Measurements from ENCODE around the gene SYNM.

Gene SYNM

DNA sequence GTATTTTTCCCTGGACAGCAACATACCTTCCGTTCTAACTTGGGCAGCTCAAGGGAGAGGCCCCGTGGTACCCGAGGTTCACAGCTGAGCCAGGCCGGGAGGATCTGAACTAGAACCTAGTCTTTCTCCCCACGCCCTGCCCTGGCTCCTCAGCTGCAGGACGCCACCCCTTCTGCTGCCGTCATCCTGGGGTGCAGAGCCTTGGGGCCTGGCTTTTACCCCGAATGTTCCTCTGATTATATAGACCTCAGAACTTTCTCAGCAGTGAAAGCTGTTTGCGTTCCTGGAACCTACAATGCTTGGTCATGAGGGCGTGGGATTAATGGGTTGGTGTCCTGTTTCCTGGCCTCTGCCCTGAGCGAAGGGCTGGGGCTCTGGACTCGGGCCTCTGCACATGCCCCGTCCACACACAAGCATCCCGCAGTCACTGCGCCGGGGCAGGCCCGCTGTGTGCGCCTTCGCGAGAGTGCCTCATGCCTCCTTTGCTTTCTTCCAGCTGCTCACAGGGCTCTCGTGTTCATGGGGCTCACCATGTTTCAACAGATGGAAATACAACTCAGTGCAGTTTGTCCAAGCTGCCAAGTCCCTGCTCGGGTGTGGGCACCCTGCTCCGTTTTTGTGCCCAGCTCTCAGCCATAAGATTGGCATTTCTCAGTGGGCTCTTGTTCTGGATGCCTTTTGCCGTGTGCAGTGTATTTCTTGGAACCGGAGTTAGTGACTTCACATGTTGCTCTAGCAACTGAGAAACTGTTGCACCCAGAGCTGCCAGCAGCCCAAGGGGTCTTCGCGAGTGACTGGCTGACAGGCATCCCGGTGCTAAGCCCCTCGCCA lies 20.4 kb downstream of the SYNM start:
- no peak for DNase-seq

DNA sequence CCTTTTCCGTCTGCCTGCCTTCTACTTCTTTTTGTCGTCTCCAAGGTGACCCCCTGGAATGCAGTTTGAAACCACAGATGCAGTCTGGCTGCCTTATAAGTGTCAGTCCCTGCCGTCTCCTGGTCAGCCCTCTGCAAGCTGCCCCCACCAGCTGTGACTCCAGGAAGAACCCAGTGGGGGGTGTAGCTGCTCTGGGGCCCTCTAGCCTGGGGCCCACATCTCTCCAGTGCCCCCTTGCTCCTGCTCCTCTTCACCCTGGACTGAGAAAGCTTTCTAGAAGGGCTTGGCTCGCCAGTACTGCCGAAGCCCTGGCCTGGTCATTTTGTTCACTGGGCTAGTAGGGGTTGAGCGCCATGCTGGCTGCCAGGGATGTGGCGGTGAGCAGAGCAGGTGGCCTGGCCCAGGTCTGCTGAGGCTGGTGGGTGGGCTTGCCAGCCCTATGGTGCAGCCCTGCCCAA lies 21.3 kb downstream of the SYNM start:
- DNase-seq: no peak

DNA sequence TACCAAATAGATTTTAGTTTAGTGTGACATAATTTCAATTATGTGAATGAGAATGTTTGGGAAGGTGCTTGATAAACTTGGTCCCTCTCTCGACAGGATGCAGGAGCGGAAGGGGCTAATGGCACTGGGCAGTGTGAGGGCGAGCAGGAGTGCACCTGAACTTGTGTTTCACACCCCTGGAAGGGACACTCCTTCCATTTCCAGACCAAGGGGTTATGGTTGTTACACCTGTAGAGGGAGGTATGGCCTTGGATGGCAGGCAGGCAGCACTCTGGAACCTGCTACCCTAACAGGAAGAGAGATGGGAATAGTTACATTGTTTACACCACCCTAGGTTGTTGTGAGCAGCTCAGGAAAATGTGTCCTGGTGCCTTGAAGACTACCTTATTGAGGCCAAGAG lies 22.1 kb downstream of the SYNM start:
- no peak for DNase-seq

DNA sequence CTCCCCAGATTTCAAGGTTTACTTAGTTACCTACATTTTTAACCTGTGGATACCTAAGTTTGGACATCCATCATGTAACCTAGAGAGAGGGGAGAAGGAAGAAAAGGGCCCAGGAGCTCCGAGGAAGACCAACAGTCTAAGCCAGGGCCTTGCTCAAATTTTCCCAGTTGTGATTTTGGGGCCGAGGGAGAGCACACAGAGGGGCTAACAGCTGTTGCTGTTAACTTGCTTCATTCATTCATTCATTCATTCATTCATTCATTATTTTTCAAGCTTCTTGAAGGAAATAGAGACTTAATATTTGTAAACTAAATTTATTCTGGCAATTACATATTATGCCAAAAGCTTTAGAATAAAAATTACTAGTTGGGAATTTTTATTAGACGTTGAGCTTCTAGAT lies 22.9 kb downstream of the SYNM start:
- no peak for DNase-seq

DNA sequence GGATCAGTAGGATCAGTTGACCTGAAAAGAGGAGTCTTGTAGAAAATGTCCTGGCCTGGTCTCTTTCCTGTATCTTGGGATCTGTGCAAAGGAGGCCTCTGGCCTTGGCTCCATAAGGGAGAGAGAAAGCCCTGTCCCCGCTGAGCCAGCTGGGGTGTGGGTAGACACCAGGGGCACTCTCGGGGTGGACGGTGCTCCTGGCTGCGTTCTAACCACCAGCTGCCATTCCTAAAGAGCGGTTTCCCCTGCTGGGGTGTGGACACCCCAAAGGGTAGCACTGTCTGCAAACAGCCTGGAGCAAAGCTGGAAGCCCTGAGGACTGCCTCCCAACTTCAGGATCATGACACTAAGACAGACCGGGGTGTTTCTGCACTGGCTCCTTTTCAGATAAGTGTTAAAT lies 23.5 kb downstream of the SYNM start:
- no peak for DNase-seq

DNA sequence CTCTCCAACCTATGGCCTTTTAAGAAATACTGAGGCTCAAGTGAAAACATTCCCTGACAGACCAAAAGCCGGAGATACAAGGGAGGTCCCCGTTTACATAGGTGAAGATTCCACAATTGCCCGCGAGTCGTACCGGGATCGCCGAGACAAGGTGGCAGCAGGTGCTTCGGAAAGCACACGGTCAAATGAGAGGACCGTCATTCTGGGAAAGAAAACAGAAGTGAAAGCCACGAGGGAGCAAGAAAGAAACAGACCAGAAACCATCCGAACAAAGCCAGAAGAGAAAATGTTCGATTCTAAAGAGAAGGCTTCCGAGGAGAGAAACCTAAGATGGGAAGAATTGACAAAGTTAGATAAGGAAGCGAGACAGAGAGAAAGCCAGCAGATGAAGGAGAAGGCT lies 24.8 kb downstream of the SYNM start:
- DNase-seq: no peak

DNA sequence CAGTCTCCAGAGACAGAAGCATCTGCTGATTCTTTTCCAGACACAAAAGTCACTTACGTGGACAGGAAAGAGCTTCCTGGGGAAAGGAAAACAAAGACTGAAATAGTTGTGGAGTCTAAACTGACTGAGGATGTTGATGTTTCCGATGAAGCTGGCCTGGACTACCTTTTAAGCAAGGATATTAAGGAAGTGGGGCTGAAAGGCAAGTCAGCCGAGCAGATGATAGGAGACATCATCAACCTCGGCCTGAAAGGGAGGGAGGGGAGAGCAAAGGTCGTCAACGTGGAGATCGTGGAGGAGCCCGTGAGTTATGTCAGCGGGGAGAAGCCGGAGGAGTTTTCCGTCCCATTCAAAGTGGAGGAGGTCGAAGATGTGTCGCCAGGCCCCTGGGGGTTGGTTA lies 25.4 kb downstream of the SYNM start:
- DNase-seq: no peak

DNA sequence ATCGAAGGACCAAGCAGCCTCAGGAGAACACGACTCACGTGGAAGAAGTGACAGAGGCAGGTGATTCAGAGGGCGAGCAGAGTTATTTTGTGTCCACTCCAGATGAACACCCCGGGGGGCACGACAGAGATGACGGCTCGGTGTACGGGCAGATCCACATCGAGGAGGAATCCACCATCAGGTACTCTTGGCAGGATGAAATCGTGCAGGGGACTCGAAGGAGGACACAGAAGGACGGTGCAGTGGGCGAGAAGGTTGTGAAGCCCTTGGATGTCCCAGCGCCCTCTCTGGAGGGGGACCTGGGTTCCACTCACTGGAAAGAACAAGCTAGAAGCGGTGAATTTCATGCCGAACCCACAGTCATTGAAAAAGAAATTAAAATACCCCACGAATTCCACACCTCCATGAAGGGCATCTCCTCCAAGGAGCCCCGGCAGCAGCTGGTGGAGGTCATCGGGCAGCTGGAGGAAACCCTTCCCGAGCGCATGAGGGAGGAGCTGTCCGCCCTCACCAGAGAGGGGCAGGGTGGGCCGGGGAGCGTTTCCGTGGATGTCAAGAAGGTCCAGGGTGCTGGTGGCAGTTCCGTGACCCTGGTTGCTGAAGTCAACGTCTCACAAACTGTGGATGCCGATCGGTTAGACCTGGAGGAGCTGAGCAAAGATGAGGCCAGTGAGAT lies 26.0 kb downstream of the SYNM start:
- DNase-seq: no peak

DNA sequence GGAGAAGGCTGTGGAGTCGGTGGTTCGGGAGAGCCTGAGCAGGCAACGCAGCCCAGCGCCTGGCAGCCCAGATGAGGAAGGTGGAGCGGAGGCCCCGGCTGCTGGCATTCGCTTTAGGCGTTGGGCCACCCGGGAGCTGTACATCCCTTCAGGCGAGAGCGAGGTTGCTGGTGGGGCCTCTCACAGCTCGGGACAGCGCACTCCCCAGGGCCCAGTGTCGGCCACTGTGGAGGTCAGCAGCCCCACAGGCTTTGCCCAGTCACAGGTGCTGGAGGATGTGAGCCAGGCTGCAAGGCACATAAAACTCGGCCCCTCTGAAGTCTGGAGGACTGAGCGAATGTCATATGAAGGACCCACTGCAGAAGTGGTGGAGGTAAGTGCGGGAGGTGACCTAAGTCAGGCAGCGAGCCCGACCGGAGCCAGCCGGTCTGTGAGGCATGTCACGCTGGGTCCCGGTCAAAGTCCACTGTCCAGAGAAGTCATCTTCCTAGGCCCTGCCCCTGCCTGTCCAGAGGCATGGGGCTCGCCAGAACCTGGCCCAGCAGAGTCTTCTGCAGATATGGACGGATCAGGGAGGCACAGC lies 26.7 kb downstream of the SYNM start:
- no peak for DNase-seq

DNA sequence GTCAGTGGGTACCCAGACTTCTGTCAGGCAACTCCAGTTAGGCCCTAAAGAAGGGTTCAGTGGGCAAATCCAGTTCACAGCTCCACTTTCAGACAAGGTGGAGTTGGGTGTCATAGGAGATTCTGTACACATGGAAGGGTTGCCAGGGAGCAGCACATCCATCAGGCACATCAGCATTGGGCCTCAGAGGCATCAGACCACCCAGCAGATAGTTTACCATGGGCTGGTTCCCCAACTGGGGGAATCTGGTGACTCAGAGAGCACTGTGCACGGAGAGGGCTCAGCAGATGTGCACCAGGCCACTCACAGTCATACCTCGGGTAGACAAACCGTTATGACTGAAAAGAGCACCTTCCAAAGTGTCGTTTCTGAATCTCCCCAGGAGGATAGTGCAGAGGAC lies 27.2 kb downstream of the SYNM start:
- no peak for DNase-seq

DNA sequence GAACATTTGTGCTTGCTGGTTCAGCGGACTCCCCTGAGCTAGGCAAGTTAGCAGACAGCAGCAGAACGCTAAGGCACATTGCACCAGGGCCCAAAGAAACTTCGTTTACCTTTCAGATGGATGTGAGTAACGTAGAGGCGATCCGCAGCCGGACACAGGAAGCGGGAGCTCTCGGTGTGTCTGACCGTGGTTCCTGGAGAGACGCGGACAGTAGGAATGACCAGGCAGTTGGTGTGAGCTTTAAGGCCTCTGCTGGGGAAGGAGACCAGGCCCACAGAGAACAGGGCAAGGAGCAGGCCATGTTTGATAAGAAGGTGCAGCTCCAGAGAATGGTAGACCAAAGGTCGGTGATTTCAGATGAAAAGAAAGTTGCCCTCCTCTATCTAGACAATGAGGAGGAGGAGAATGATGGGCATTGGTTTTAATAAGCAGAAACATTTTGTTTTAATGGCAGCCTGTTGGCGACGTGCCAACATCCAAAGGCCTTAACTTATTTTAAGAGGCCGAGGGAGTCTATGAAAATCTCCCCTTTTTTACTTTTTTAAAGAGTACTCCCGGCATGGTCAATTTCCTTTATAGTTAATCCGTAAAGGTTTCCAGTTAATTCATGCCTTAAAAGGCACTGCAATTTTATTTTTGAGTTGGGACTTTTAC lies 27.9 kb downstream of the SYNM start:
- no peak for DNase-seq

DNA sequence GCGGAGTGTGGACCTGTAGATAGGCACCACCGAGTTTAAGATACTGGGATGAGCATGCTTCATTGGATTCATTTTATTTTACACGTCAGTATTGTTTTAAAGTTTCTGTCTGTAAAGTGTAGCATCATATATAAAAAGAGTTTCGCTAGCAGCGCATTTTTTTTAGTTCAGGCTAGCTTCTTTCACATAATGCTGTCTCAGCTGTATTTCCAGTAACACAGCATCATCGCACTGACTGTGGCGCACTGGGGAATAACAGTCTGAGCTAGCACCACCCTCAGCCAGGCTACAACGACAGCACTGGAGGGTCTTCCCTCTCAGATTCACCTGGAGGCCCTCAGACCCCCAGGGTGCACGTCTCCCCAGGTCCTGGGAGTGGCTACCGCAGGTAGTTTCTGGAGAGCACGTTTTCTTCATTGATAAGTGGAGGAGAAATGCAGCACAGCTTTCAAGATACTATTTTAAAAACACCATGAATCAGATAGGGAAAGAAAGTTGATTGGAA lies 29.5 kb downstream of the SYNM start:
- DNase-seq: no peak

DNA sequence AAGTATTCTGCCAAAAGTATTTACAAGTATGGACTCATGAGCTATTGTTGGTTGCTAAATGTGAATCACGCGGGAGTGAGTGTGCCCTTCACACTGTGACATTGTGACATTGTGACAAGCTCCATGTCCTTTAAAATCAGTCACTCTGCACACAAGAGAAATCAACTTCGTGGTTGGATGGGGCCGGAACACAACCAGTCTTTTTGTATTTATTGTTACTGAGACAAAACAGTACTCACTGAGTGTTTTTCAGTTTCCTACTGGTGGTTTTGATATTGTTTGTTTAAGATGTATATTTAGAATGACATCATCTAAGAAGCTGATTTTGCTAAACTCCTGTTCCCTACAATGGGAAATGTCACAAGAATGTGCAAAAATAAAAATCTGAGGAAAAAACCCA lies 30.3 kb downstream of the SYNM start:
- no peak for DNase-seq

DNA sequence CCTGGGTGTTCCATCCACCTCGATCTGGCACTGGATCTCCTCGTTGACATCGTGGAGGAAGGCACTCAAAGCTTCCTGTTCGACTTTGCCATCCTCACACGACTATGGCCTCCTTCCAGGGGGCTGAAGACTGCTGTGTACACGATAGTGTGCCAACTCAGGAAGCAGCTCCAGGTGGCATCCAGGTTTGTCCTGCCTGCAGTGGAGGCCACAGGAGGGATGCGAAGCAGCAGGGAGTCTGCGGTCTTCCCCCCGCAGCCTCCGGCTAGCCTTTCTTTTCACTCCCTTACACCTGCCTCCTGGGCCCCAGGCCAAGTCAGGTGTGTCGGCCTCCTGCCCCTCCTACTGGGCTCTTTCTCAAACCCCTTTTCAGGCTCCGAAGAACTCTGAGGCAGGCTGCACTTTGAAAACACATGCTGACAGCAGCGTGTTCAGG lies 32.2 kb downstream of the SYNM start:
- DNase-seq: peak; percentile 23 to 32

DNA sequence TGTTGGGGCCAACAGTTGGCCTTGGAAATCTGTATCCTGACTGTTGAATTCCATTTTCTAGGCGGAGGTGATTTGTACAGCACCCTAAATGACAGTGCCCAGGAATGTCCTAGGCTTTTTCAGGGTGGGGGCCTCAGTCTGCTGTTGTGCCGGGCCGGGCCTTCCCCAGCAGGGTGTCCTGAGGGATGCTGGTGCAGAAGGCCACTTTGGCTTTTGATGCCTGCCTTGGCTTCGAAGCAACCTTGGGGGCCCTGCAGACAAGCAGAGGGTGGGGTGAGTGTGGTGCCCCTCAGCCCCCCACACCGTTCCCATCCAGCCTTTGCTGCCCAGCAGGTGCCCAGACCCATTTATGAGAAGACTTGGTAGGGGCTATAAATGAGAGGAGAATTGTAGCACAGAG lies 33.0 kb downstream of the SYNM start:
- no peak for DNase-seq

DNA sequence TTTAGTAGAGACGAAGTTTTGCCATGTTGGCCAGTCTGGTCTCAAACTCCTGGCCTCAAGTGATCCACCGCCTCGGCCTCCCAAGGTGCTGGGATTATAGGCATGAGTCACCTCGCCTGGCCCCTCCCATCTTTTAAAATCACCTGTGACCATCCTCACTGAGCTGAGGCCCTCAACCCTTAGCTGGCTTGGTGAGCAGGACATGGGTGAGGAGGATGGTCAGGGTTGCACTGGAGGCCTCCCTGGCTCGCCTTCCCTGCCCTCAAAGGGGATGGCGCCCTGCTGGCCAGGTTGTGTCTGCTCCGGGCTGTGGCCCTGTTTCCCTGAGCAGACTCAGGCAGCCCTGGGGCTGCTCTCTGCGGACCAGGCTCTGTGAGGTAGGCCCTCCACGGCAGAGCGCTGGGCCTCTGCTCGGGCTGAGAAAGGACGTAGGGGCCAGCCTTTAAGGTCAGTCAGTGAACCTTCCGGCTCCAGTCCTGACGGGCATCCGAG lies 33.7 kb downstream of the SYNM start:
- no peak for DNase-seq

DNA sequence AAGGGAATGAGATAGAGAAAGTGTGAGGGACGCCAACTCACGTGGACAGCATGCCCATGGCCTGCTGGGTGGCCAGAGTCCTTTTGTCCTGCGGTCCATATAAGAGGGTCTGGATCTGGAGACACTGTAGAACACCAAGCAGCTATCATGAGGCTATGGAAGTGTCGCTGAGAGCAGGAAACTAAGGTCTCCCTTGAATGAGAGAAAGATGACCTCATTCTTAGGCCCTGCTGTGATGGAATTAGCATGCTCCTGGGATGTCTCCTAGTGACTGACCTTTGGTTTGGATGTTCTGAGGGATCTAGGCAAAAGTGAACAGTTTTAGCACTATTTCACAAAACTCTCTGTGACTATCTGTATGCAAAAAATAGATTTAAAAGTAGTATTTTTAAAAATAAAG lies 34.4 kb downstream of the SYNM start:
- DNase-seq: no peak

DNA sequence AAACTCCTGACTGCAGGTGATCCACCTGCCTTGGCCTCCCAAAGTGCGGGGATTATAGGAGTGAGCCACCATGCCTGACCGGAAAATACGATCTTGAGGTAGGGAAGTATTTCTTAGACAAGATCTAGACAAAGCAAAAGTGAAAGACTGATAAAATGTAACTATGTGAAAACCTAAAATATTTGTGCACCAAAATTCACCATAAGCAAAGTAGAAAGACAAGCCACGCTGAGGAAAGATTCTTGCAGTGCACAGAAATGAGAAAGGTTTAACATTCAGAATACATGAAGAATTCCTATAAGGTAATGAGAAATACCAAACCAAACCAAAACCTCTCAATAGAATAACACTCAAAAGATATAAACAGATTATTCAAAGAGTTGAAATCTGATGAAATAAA lies 35.7 kb downstream of the SYNM start:
- no peak for DNase-seq

DNA sequence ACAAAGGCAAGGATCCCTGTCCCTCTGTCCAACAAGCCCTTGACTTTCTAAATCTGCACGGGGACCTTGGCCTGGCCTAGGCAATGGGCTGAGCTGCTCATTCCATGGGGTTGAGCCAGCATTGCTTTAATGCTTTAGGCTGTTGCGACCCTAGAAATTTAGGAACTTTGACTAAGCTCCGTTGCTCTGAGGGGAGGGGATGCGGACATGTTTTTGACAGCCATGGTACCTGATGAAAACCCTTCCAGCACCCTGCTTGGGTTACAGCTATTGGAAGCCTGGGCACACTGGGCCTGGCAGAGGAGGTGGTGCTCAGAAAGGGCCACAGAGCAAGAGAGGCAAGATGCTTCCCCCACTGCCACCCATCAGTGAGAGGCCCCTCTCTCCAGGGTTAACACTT lies 37.1 kb downstream of the SYNM start:
- no peak for DNase-seq

DNA sequence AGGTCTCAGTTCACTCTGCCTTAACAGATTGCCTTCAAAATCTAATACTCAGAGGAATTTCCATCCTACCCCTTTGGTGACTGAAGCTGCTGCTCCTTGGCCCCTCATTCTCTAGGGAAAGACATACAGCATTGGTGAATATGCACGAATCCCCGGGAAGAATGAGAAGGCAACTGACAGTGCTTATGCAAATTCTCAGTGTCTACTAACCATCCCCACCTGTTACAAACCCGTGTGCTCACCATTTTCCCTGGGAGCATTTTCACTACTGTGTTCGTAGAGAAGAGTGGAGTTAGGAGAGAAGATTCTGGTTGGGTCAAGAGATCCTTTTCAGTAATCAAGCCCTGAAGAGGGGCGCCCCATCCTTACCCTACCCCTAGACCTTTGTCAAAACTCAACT lies 37.7 kb downstream of the SYNM start:
- DNase-seq: no peak

DNA sequence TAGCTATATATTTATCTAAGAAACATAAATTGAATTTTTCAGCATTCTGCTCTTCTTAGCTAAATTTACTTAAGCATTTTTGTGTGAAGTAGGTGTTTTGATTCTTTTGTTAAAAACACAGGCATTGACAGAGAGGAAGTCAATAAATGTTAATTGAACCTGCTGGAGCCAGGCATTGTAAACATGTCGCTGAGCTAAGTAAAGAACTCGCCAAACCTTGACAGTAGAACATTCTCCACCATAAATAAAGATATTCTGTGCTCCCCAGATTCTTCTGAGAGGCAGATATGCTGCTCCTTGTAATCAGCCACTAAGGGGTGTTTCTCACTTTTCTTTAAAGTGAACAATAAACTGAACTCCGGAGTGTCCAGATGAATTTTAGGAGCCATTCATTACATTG lies 38.4 kb downstream of the SYNM start:
- no peak for DNase-seq

DNA sequence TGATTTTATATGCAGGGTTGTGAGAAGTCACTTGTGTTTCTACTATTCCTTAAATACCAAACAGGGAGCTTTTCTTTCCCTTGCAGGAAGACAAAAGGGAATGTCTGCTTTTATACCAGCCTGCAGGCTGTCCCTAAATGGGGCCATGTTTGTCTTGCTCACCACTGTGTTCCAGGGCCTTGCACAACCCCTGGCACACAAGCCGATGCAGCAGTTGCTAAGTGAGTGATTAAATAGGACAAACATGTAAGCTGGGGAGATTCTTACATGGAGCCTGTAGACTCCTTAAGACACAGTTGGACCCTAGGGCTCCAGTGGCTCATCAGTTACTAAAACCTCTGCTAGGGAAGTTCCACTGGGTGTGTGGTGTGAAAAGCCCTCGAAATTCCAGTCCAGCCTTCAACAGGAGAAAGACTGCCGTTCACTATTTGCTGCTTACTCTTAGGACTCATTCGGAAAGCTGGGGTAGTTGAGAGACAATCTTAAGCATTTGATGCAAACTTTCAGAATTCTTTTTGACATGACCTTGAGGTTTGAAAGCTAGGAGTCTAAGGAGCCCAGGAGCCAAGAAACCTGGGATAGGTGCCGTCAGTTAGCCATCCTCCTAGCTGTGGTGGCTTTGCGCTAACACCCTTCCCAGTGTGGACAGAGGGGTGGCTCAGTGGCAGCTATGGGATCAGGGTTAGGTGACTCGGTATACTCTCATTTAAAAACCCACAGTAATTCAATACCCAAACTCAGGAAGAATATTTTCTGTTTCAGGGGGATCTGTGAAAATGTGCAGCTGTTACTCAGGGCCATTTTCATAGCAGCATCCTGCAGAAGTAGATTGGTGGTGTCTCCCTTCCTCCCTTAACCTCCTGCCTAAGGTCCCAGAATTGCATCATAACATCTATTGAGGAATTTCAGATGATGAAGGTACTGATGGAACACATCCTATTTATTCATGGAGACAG lies 39.1 kb downstream of the SYNM start:
- no peak for DNase-seq
